Measurements from ENCODE around the gene ELP4.

ELP4 gene

GRCh38 chr11:31794548-31794947 is 285.0 kb downstream of the ELP4 start:
- 64% methylated on average over 4 of the region's 4 CpGs for WGBS
- no peak overlapping the region for H2BK15ac ChIP-seq (ENCODE audit: low read depth, poor library complexity, severe bottlenecking)
- no peak overlapping the region for H3K18ac ChIP-seq (ENCODE audit: low read depth in 1 of 2, low read length in 2 of 2)
- no peak overlapping the region for H3K23ac ChIP-seq (ENCODE audit: low read length in 2 of 2)
- no peak overlapping the region for H3K4me2 ChIP-seq (ENCODE audit: low read length, poor library complexity, severe bottlenecking)
- H2BK12ac ChIP-seq (ENCODE audit: low read length in 2 of 2) = no peak overlapping the region
- H3K4ac ChIP-seq (ENCODE audit: low read depth in 1 of 2, low read length in 2 of 2) = no peak overlapping the region
- no peak overlapping the region for H3K27ac ChIP-seq (ENCODE audit: low read length, poor library complexity, severe bottlenecking)
- no peak overlapping the region for H2BK5ac ChIP-seq (ENCODE audit: low read depth, low read length, poor library complexity, severe bottlenecking)
- H2AK5ac ChIP-seq (ENCODE audit: low read length, severe bottlenecking) = no peak overlapping the region
- no peaks in the 10 kb centered on the region for H3K36me3 ChIP-seq (ENCODE audit: control insufficient read depth in 1 of 2, insufficient read depth in 2 of 2, low read depth in 1 of 2, low read length in 2 of 2)
- no peak overlapping the region for H4K8ac ChIP-seq (ENCODE audit: low read length)
- H3K4me3 ChIP-seq (ENCODE audit: insufficient read depth in 1 of 2, low read depth in 1 of 2, low read length in 2 of 2) = no peak overlapping the region
- no peaks in the 10 kb centered on the region for H3K79me1 ChIP-seq (replicated peaks; ENCODE audit: low read length, poor library complexity, severe bottlenecking)
- no peak for DNase-seq
- H3K14ac ChIP-seq (ENCODE audit: low read length in 2 of 2) = no peak overlapping the region
- H2BK120ac ChIP-seq (ENCODE audit: low read depth, low read length) = no peak overlapping the region
- no peak overlapping the region for H2AFZ ChIP-seq (ENCODE audit: low read depth, low read length)
- no peak overlapping the region for H3K9ac ChIP-seq (ENCODE audit: low read length)
- H3K9me3 ChIP-seq (ENCODE audit: control insufficient read depth, low read length) = no peaks in the 10 kb centered on the region
- peaks cover 58 to 67% of the 10 kb centered on the region in 2 experiments for H3K27me3 ChIP-seq (ENCODE audit: control insufficient read depth in 1 of 2, insufficient read depth in 1 of 2, low read length in 2 of 2)
- H3K4me1 ChIP-seq (ENCODE audit: control insufficient read depth, insufficient read depth, low read depth, low read length) = peaks cover 15% of the 10 kb centered on the region
- H4K91ac ChIP-seq (ENCODE audit: low read length) = no peak overlapping the region

- DNase-seq = no peak
- Histone ChIP-seq H3K23ac (ENCODE audit: low read length in 2 of 2) (no peak overlapping the region), H3K18ac (ENCODE audit: low read depth in 1 of 2, low read length in 2 of 2) (no peak overlapping the region), H3K4me3 (ENCODE audit: insufficient read depth in 1 of 2, low read depth in 1 of 2, low read length in 2 of 2) (no peak overlapping the region), H3K14ac (ENCODE audit: low read length in 2 of 2) (no peak overlapping the region), H3K9me3 (ENCODE audit: control insufficient read depth, low read length) (peaks cover 3% of the 10 kb centered on the region), H3K36me3 (ENCODE audit: control insufficient read depth in 1 of 2, insufficient read depth in 2 of 2, low read depth in 1 of 2, low read length in 2 of 2) (no peaks in the 10 kb centered on the region), H2BK120ac (ENCODE audit: low read depth, low read length) (no peak overlapping the region), H3K4me2 (ENCODE audit: low read length, poor library complexity, severe bottlenecking) (no peak overlapping the region), H3K27ac (ENCODE audit: low read length, poor library complexity, severe bottlenecking) (no peak overlapping the region), H4K91ac (ENCODE audit: low read length) (no peak overlapping the region), H2AK5ac (ENCODE audit: low read length, severe bottlenecking) (no peak overlapping the region), H2AFZ (ENCODE audit: low read depth, low read length) (no peak overlapping the region), H2BK15ac (ENCODE audit: low read depth, poor library complexity, severe bottlenecking) (no peak overlapping the region), H3K4ac (ENCODE audit: low read depth in 1 of 2, low read length in 2 of 2) (no peak overlapping the region), H3K9ac (ENCODE audit: low read length) (no peak overlapping the region), H3K79me1 (replicated peaks; ENCODE audit: low read length, poor library complexity, severe bottlenecking) (no peaks in the 10 kb centered on the region), H3K27me3 (ENCODE audit: control insufficient read depth in 1 of 2, insufficient read depth in 1 of 2, low read length in 2 of 2) (peaks cover 67 to 78% of the 10 kb centered on the region in 2 experiments), H2BK12ac (ENCODE audit: low read length in 2 of 2) (no peak overlapping the region), H3K4me1 (ENCODE audit: control insufficient read depth, insufficient read depth, low read depth, low read length) (peaks cover 16% of the 10 kb centered on the region), H2BK5ac (ENCODE audit: low read depth, low read length, poor library complexity, severe bottlenecking) (no peak overlapping the region), H4K8ac (ENCODE audit: low read length) (no peak overlapping the region)
- 24% methylated on average over 19 of the region's 22 CpGs for WGBS
These were observed 286.3 kb downstream of the ELP4 start for GRCh38 chr11:31795706-31796498.

- no peak overlapping the region for H3K4me3 ChIP-seq (ENCODE audit: insufficient read depth in 1 of 2, low read depth in 1 of 2, low read length in 2 of 2)
- H3K79me1 ChIP-seq (replicated peaks; ENCODE audit: low read length, poor library complexity, severe bottlenecking) = no peaks in the 10 kb centered on the region
- no peak overlapping the region for H3K23ac ChIP-seq (ENCODE audit: low read length in 2 of 2)
- no peak overlapping the region for H3K27ac ChIP-seq (ENCODE audit: low read length, poor library complexity, severe bottlenecking)
- H3K27me3 ChIP-seq (ENCODE audit: control insufficient read depth in 1 of 2, insufficient read depth in 1 of 2, low read length in 2 of 2) = peaks cover 74 to 79% of the 10 kb centered on the region in 2 experiments
- no peak overlapping the region for H3K18ac ChIP-seq (ENCODE audit: low read depth in 1 of 2, low read length in 2 of 2)
- no peak overlapping the region for H4K91ac ChIP-seq (ENCODE audit: low read length)
- H3K9me3 ChIP-seq (ENCODE audit: control insufficient read depth, low read length) = peaks cover 5% of the 10 kb centered on the region
- H3K4me1 ChIP-seq (ENCODE audit: control insufficient read depth, insufficient read depth, low read depth, low read length) = peaks cover 16% of the 10 kb centered on the region
- no peak for DNase-seq
- H2BK15ac ChIP-seq (ENCODE audit: low read depth, poor library complexity, severe bottlenecking) = no peak overlapping the region
- no peak overlapping the region for H3K4ac ChIP-seq (ENCODE audit: low read depth in 1 of 2, low read length in 2 of 2)
- no peak overlapping the region for H2BK5ac ChIP-seq (ENCODE audit: low read depth, low read length, poor library complexity, severe bottlenecking)
- H3K14ac ChIP-seq (ENCODE audit: low read length in 2 of 2) = no peak overlapping the region
- H2BK120ac ChIP-seq (ENCODE audit: low read depth, low read length) = no peak overlapping the region
- H2AFZ ChIP-seq (ENCODE audit: low read depth, low read length) = no peak overlapping the region
- no peak overlapping the region for H4K8ac ChIP-seq (ENCODE audit: low read length)
- no peak overlapping the region for H3K4me2 ChIP-seq (ENCODE audit: low read length, poor library complexity, severe bottlenecking)
- no peak overlapping the region for H2BK12ac ChIP-seq (ENCODE audit: low read length in 2 of 2)
- 7% methylated on average over 18 of the region's 19 CpGs for WGBS
- H2AK5ac ChIP-seq (ENCODE audit: low read length, severe bottlenecking) = no peak overlapping the region
- H3K36me3 ChIP-seq (ENCODE audit: control insufficient read depth in 1 of 2, insufficient read depth in 2 of 2, low read depth in 1 of 2, low read length in 2 of 2) = no peaks in the 10 kb centered on the region
- no peak overlapping the region for H3K9ac ChIP-seq (ENCODE audit: low read length)
These were observed 287.1 kb downstream of the ELP4 start for GRCh38 chr11:31796499-31797189.

All from mesenchymal stem cell (in vitro differentiated cells and primary cell).